WI38 (cell line): ENCODE results near the gene CADPS2.

Experiments
- H3K4me3 ChIP-seq: 2 replicates; pipeline ENCODE4 v1.5.1; 2011; ENCODE audit warnings: low read depth, mild to moderate bottlenecking, control low read depth, low read length
- CTCF ChIP-seq: IDR thresholded peaks from 2 replicates; pipeline ENCODE4 v1.5.1; 2012; ENCODE audit warnings: low read depth, mild to moderate bottlenecking, control low read depth, low read length

CADPS2 gene

GRCh38 chr7:122470859-122471258 is 415.4 kb downstream of the CADPS2 start:
- TF ChIP-seq CTCF = no peak
- H3K4me3 ChIP-seq = no peak overlapping the region

- no peak overlapping the region for H3K4me3 ChIP-seq
- TF ChIP-seq CTCF = no peak
Observed at GRCh38 chr7:122468945-122469344, 417.3 kb downstream of the CADPS2 start.

GRCh38 chr7:122467661-122468449 is 418.4 kb downstream of the CADPS2 start:
- TF ChIP-seq CTCF = no peak
- no peak overlapping the region for H3K4me3 ChIP-seq

GRCh38 chr7:122465296-122465695 is 421.0 kb downstream of the CADPS2 start:
- no peak for TF ChIP-seq CTCF
- H3K4me3 ChIP-seq = no peak overlapping the region

- no peak overlapping the region for H3K4me3 ChIP-seq
- no peak for TF ChIP-seq CTCF
Observed at GRCh38 chr7:122463631-122464030, 422.6 kb downstream of the CADPS2 start.

- no peak overlapping the region for H3K4me3 ChIP-seq
- TF ChIP-seq CTCF = no peak
Observed at GRCh38 chr7:122460936-122461335, 425.3 kb downstream of the CADPS2 start.

GRCh38 chr7:122457969-122458368 is 428.3 kb downstream of the CADPS2 start:
- no peak overlapping the region for H3K4me3 ChIP-seq
- TF ChIP-seq CTCF = no peak
